ENCODE measurements around the gene DBN1. TPM values are rescaled to one million over a fixed set of nuclear protein-coding genes. Genes with fewer than 3 reads are reported as not detected.
"Not testable (repeated sequence)": the region's sequence is repeated elsewhere in the genome, so short reads cannot be mapped to it uniquely, and the experiment has no call there.

The DBN1 gene
- total RNA-seq, 1 donor from 2014 or later, result 8.7 TPM

GRCh38 chr5:177432143-177432838 is 41.1 kb downstream of the DBN1 start:
- intact Hi-C loops (cut with micrococcal nuclease), result no loop called here

- intact Hi-C loops (cut with micrococcal nuclease), result no loop called here
Observed at GRCh38 chr5:177431317-177432142, 41.9 kb downstream of the DBN1 start.

GRCh38 chr5:177430972-177431316 is 42.5 kb downstream of the DBN1 start:
- intact Hi-C loops (cut with micrococcal nuclease), result no loop called here

- intact Hi-C loops (cut with micrococcal nuclease), result no loop called here
Observed at GRCh38 chr5:177430140-177430951, 43.1 kb downstream of the DBN1 start.

- intact Hi-C loops (cut with micrococcal nuclease), result loop anchor here (1.0 to 5.0 kb wide), 2 partner anchors 16 to 892 kb away; partner anchors contain the start of gene RNF44
Observed at GRCh38 chr5:177429248-177430040, 44.0 kb downstream of the DBN1 start.

GRCh38 chr5:177428574-177429217 is 44.7 kb downstream of the DBN1 start:
- intact Hi-C loops (cut with micrococcal nuclease), result loop anchor here (1.0 to 5.0 kb wide), 2 partner anchors 17 to 891 kb away; partner anchors contain the start of gene RNF44

GRCh38 chr5:177427919-177428573 is 45.4 kb downstream of the DBN1 start:
- intact Hi-C loops (cut with micrococcal nuclease), result loop anchor here (2.0 to 5.0 kb wide), 4 partner anchors 71 to 891 kb away; partner anchors contain the start of genes PRELID1, RAB24, RGS14 and RNF44

GRCh38 chr5:177427211-177427822 is 46.1 kb downstream of the DBN1 start:
- intact Hi-C loops (cut with micrococcal nuclease), result loop anchor here (2.0 to 5.0 kb wide), 4 partner anchors 71 to 890 kb away; partner anchors contain the start of genes PRELID1, RAB24, RGS14 and RNF44

- intact Hi-C loops (cut with micrococcal nuclease), result loop anchor here (1.0 to 5.0 kb wide), 11 partner anchors 28 to 889 kb away; partner anchors contain the start of genes PDLIM7, PRELID1, RAB24 and RGS14
Observed at GRCh38 chr5:177426566-177427210, 46.7 kb downstream of the DBN1 start, which contains the start of gene GRK6. GRK6 (plus strand) TSS chr5:177426676; CDS start chr5:177426846, 170 bp downstream.

GRCh38 chr5:177425801-177426565 is 47.5 kb downstream of the DBN1 start:
- intact Hi-C loops (cut with micrococcal nuclease), result loop anchor here (1.0 to 5.0 kb wide), 14 partner anchors 22 to 1037 kb away; partner anchors contain the start of genes HIGD2A, LMAN2, NOP16 and PDLIM7

GRCh38 chr5:177425196-177425800 is 48.1 kb downstream of the DBN1 start:
- intact Hi-C loops (cut with micrococcal nuclease), result loop anchor here (1.0 to 5.0 kb wide), 4 partner anchors 21 to 1036 kb away; partner anchors contain the start of genes HIGD2A, LMAN2, NOP16 and RNF44

- intact Hi-C loops (cut with micrococcal nuclease), result loop anchor here (2.0 kb wide), 1 partner anchor 1035 kb away; the partner anchor contains the start of genes HIGD2A and NOP16
Observed at GRCh38 chr5:177423671-177424070, 49.8 kb downstream of the DBN1 start.

GRCh38 chr5:177421062-177421798 is 52.2 kb downstream of the DBN1 start:
- intact Hi-C loops (cut with micrococcal nuclease), result no loop called here

- intact Hi-C loops (cut with micrococcal nuclease), result not testable (repeated sequence)
Observed at GRCh38 chr5:177420472-177420871, 53.0 kb downstream of the DBN1 start.

- intact Hi-C loops (cut with micrococcal nuclease), result no loop called here
Observed at GRCh38 chr5:177419046-177419445, 54.4 kb downstream of the DBN1 start.

- intact Hi-C loops (cut with micrococcal nuclease), result not testable (repeated sequence)
Observed at GRCh38 chr5:177417081-177417480, 56.4 kb downstream of the DBN1 start.

Data from T-helper 1 cell treated with Interleukin-12 subunit alpha and Interleukin-12 subunit beta and Interleukin-4 antibody, amounts not matched to agents 30 ng/mL and 1 ng/mL, for 36 hours (primary cell).